HepG2 (cell line): Measurements from ENCODE around the gene PAFAH1B2. TPM values are rescaled to one million over a fixed set of nuclear protein-coding genes. Genes with fewer than 3 reads are reported as not detected.

Experiments used
- ATAC-seq: fragments of 200-7000 bp; cut with Tn5 transposase; 3 replicates; pipeline ENCODE4 v1.9.1; 2020; ENCODE audit warnings: mild to moderate bottlenecking, moderate library complexity
- BruUV-seq: library from RNA; stranded (reverse); fragments of 400-500 nt; replicated peaks from 2 replicates; lab custom pipeline; 2021; lab: Mats Ljungman, UMichigan
- CTCF ChIA-PET: fragments of 300-600 bp; formaldehyde crosslinking; extraction: SDS; loops from one replicate; lab custom pipeline; 2021; ENCODE audit warnings: low total read pairs, inconsistent platforms, low intra/inter-chr PET ratio; lab: Yijun Ruan, JAX
- POLR2A ChIA-PET: fragments of 350-600 bp; sonication (Branson Sonifier 250); formaldehyde crosslinking; loops from one replicate; lab custom pipeline; 2020; ENCODE audit warnings: antibody characterized with exemption, inconsistent platforms; lab: Yijun Ruan, JAX
- DNase-seq: peaks from one replicate; pipeline ENCODE4 v3.0.0-alpha.2; 2015; ENCODE audit warnings: low spot score
- FAIRE-seq: peaks from 3 replicates; lab custom pipeline; 2011; peaks lifted over from hg19 to GRCh38; lab: Jason Lieb, UNC
- H2AFZ ChIP-seq: one replicate; pipeline ENCODE4 v1.6.1; 2011; ENCODE audit warnings: low read length, inconsistent platforms
- H3K27ac ChIP-seq: fragments of 300-600 bp; 3 replicates; pipeline ENCODE4 v1.8.0; 2011; ENCODE audit warnings: mixed run types, mild to moderate bottlenecking, mixed read lengths, low read length, inconsistent platforms; ENCODE audit not compliant: insufficient read depth; ENCODE audit errors: extremely low read length
- H3K27me3 ChIP-seq, 2 experiments: fragments of 200-600 bp in 1 of 2; 2 replicates in 1 of 2; 3 replicates in 1 of 2; pipeline versions ENCODE4 v1.6.0 to v1.8.0; 2011; ENCODE audit warnings: low read length in 2 of 2, mild to moderate bottlenecking in 2 of 2, moderate library complexity in 2 of 2, inconsistent platforms in 1 of 2; ENCODE audit not compliant: insufficient read depth in 2 of 2, control insufficient read depth in 1 of 2
- H3K36me3 ChIP-seq, 2 experiments: fragments of 200-600 bp in 1 of 2; replicated peaks in 1 of 2; 2 replicates in 1 of 2; 3 replicates in 1 of 2; pipeline versions ENCODE4 v1.5.1 to v1.8.0; 2011; ENCODE audit warnings: low read length in 2 of 2, inconsistent platforms in 1 of 2; ENCODE audit not compliant: insufficient read depth in 2 of 2, control insufficient read depth in 1 of 2
- H3K4me1 ChIP-seq: 2 replicates; pipeline ENCODE4 v1.5.1; 2012; ENCODE audit warnings: low read length, inconsistent platforms; ENCODE audit not compliant: insufficient read depth
- H3K4me2 ChIP-seq: 2 replicates; pipeline ENCODE4 v1.6.0; 2011; ENCODE audit warnings: low read depth, low read length, inconsistent platforms
- H3K4me3 ChIP-seq, 3 experiments: fragments of 200-600 bp in 1 of 3; sonication (generic), shearing (Covaris generic) in 1 of 3; replicated peaks in 1 of 3; 2 replicates each; pipeline ENCODE4 v1.5.1; 2011 to 2016; ENCODE audit warnings: low read length in 3 of 3, inconsistent platforms in 2 of 3, low read depth in 2 of 3, mild to moderate bottlenecking in 2 of 3, control low read depth in 1 of 3, mixed read lengths in 1 of 3; ENCODE audit not compliant: insufficient read depth in 1 of 3
- H3K79me2 ChIP-seq: one replicate; pipeline ENCODE4 v1.6.1; 2011; ENCODE audit warnings: low read length, inconsistent platforms; ENCODE audit not compliant: insufficient read depth
- H3K9ac ChIP-seq: 2 replicates; pipeline ENCODE4 v1.6.0; 2011; ENCODE audit warnings: mild to moderate bottlenecking, low read depth, low read length, inconsistent platforms; ENCODE audit not compliant: insufficient read depth
- H3K9me3 ChIP-seq: 2 replicates; pipeline ENCODE4 v1.5.1; 2012; ENCODE audit warnings: mild to moderate bottlenecking, low read length
- H4K20me1 ChIP-seq: 2 replicates; pipeline ENCODE4 v1.6.0; 2011; ENCODE audit warnings: inconsistent platforms, mild to moderate bottlenecking, low read length, moderate library complexity; ENCODE audit not compliant: insufficient read depth
- ARID2 ChIP-seq: sonication (generic); formaldehyde crosslinking; IDR thresholded peaks from 2 replicates; pipeline ENCODE4 v1.8.1; 2022; ENCODE audit warnings: mild to moderate bottlenecking, missing genetic modification reagents, borderline replicate concordance
- ATRX ChIP-seq: sonication (generic); formaldehyde crosslinking; IDR thresholded peaks from 2 replicates; pipeline ENCODE4 v1.4.0; 2020; ENCODE audit warnings: missing genetic modification reagents, borderline replicate concordance
- HES4 ChIP-seq: sonication (generic); formaldehyde crosslinking; IDR thresholded peaks from 2 replicates; pipeline ENCODE4 v1.9.0; 2021; ENCODE audit warnings: mild to moderate bottlenecking, missing genetic modification reagents, borderline replicate concordance
- NAIF1 ChIP-seq: sonication (generic); formaldehyde crosslinking; IDR thresholded peaks from 2 replicates; pipeline ENCODE4 v1.5.0; 2020; ENCODE audit warnings: mild to moderate bottlenecking, missing genetic modification reagents, borderline replicate concordance
- ZBTB8A ChIP-seq: sonication (generic); formaldehyde crosslinking; IDR thresholded peaks from 2 replicates; pipeline ENCODE4 v1.4.0; 2020; ENCODE audit warnings: mild to moderate bottlenecking, low read depth, missing genetic modification reagents, borderline replicate concordance
- ZNF317 ChIP-seq: sonication (generic); formaldehyde crosslinking; IDR thresholded peaks from 2 replicates; pipeline ENCODE4 v1.5.0; 2020; ENCODE audit warnings: mild to moderate bottlenecking, missing genetic modification reagents
- ZNF562 ChIP-seq: sonication (generic); formaldehyde crosslinking; IDR thresholded peaks from 2 replicates; pipeline ENCODE4 v1.8.0; 2022; ENCODE audit warnings: missing genetic modification reagents, borderline replicate concordance
- WGBS: methylation state at CpG from one replicate; pipeline ENCODE4 v1.1.6; 2017; ENCODE audit warnings: low lambda C conversion rate; 5-methylcytosine and 5-hydroxymethylcytosine counted together
- in situ Hi-C: cut with HindIII; loops from 2 replicates; pipeline ENCODE4 v1.10.0; 2017; ENCODE audit warnings: low pct_unique_long_range_greater_than_20kb; ENCODE audit not compliant: extremely low pct_ligation_motif_present
- intact Hi-C: fragments of 100-400 bp; cut with micrococcal nuclease; formaldehyde crosslinking; loops from one replicate; pipeline ENCODE4 v1.10.0; 2022; ENCODE audit not compliant: unreplicated experiment
- polyA plus RNA-seq, 8 experiments: library from polyadenylated mRNA; depleted of rRNA in 3 of 8; stranded (reverse) in 7 of 8; unstranded in 1 of 8; fragments of >200 nt; fragmentation: Illumina TruSeq in 4 of 8; extraction: Trizol in 4 of 8; gene quantifications; 2 replicates each; pipeline versions ENCODE4 v1.2.1 to v1.2.3, GENCODE V29; 2011 to 2016; ENCODE audit warnings: low read depth in 4 of 8, missing spikeins in 1 of 8, mixed read lengths in 1 of 8; ENCODE audit not compliant: insufficient read depth in 1 of 8
- total RNA-seq, 5 experiments: library from RNA; depleted of rRNA; stranded (reverse); fragments of >200 nt; fragmentation: Illumina TruSeq; extraction: Trizol; gene quantifications; 2 replicates each; pipeline ENCODE4 v1.2.3, GENCODE V29; 2016; ENCODE audit warnings: low read depth in 1 of 5
- TF ChIP-seq, protein P1 (sequence below): IDR thresholded peaks from 2 replicates; pipeline ENCODE4 v1.6.1; 2016; ENCODE audit warnings: mild to moderate bottlenecking, missing biosample characterization, missing genetic modification reagents
- TF ChIP-seq, protein P2 (sequence below): sonication (generic); formaldehyde crosslinking; IDR thresholded peaks from 2 replicates; pipeline ENCODE4 v1.8.0; 2022; ENCODE audit warnings: mild to moderate bottlenecking, missing genetic modification reagents; ENCODE audit not compliant: insufficient replicate concordance

PAFAH1B2 gene
- total and polyA plus RNA-seq, 2 of the 13 experiments (the other 11 are each of a cell fraction or from before 2014, with no cell fraction given), result 28.8 to 104 TPM

DNA sequence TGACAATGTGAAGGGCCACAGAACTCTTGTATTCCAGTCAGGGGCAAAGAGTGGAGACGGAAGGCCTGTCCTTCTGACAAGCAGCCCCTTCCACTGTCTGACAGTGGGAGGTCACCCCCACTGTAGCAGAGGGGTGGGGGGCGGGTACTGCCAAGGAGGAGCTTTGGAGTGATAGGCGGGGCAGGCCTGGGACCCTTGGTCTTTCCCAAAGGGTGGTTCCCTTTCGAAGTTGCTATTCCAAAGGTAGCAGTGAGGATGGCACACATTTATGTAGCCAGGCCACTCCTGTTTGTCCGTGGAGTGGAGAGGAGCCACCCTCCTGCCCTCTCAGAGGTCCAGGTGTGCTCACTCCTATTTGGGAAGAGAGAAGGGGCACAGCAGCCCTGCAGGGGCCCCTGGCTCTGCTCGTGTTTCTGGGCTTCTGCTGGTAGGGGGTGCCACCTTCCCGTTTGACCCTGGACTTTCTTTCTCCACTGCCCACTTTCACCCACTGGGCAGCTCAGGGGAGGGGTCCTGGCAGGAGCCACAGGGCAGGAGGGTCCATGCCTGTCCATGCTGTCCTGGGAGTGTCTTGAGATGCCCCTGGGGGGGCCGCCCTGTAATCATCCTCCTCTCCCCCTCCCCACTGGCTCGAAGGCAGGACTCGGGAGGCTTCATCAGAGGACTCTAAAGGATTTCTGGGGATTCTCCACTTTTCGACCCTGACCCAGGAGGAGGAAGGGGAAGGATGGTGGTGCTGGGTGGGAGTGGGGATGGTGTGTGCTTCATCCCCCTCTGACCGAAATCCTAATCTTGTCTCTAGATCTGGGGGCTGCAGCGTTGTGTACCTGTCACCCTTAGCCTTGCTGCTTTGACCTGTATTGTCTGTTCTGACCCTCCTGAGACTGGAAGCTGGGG is 56.1 kb downstream of the PAFAH1B2 start:
- CTCF ChIA-PET, result no interaction called here
- POLR2A ChIA-PET, result no interaction called here
- FAIRE-seq (no peak), DNase-seq (no peak), ATAC-seq (no peak; the same call in 2 of the 3 replicates)
- TF ChIP-seq ZNF562 (CRISPR knock-in tag) (no peak), NAIF1 (no peak), ATRX (CRISPR knock-in tag) (no peak), ZNF317 (CRISPR knock-in tag) (no peak), ZBTB8A (CRISPR knock-in tag) (no peak), ARID2 (no peak), HES4 (no peak)
- TF ChIP-seq, protein P1, sequence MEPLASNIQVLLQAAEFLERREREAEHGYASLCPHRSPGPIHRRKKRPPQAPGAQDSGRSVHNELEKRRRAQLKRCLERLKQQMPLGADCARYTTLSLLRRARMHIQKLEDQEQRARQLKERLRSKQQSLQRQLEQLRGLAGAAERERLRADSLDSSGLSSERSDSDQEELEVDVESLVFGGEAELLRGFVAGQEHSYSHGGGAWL (CRISPR knock-in tag), result no peak
- TF ChIP-seq, protein P2, sequence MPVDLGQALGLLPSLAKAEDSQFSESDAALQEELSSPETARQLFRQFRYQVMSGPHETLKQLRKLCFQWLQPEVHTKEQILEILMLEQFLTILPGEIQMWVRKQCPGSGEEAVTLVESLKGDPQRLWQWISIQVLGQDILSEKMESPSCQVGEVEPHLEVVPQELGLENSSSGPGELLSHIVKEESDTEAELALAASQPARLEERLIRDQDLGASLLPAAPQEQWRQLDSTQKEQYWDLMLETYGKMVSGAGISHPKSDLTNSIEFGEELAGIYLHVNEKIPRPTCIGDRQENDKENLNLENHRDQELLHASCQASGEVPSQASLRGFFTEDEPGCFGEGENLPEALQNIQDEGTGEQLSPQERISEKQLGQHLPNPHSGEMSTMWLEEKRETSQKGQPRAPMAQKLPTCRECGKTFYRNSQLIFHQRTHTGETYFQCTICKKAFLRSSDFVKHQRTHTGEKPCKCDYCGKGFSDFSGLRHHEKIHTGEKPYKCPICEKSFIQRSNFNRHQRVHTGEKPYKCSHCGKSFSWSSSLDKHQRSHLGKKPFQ, result no peak
- Histone ChIP-seq H3K79me2 (no peaks in the 10 kb centered on the region), H3K36me3 (peaks cover 0 to 3% of the 10 kb centered on the region in 2 experiments; a peak in 1 of 5 replicates), H3K9ac (no peak overlapping the region), H3K4me2 (no peak overlapping the region), H3K4me1 (peaks cover 9% of the 10 kb centered on the region), H2AFZ (no peak overlapping the region), H4K20me1 (no peaks in the 10 kb centered on the region), H3K27ac (no peak overlapping the region), H3K4me3 (no peak overlapping the region; a peak in 1 of 6 replicates), H3K9me3 (no peaks in the 10 kb centered on the region), H3K27me3 (no peaks in the 10 kb centered on the region)
- 46% methylated on average over 8 of the region's 13 CpGs for WGBS
- no TSS peak for BruUV-seq
- intact Hi-C loops, result no loop called here
- in situ Hi-C loops, result no loop called here
